Skeletal muscle tissue (tissue), 4 donors: ENCODE results near the gene ZNF469. TPM values are rescaled to one million over a fixed set of nuclear protein-coding genes. Genes with fewer than 3 reads are reported as not detected.
A peak's percentile ranks its signal among the peaks of the same experiment; 100 is the strongest.

Experiments
- H3K27ac ChIP-seq: one replicate; pipeline ENCODE4 v1.7.0; 2013; ENCODE audit warnings: mild to moderate bottlenecking, low read depth, low read length, inconsistent platforms
- H3K27me3 ChIP-seq, 3 donors: one replicate each; pipeline ENCODE4 v1.7.0; 2013; ENCODE audit warnings: low read length in 3 of 3; ENCODE audit not compliant: control insufficient read depth in 3 of 3, insufficient read depth in 3 of 3
- H3K36me3 ChIP-seq, 3 donors: one replicate each; pipeline ENCODE4 v1.7.0; 2013; ENCODE audit warnings: low read length in 3 of 3; ENCODE audit not compliant: control insufficient read depth in 3 of 3, insufficient read depth in 3 of 3
- H3K4me1 ChIP-seq, 3 donors: one replicate each; pipeline ENCODE4 v1.7.0; 2013; ENCODE audit warnings: low read length in 3 of 3, mild to moderate bottlenecking in 3 of 3; ENCODE audit not compliant: control insufficient read depth in 3 of 3, insufficient read depth in 3 of 3
- H3K4me3 ChIP-seq, 3 donors: one replicate each; pipeline ENCODE4 v1.7.0; 2013; ENCODE audit warnings: low read length in 3 of 3
- H3K9ac ChIP-seq, 3 donors: one replicate each; pipeline ENCODE4 v1.7.0; 2013; ENCODE audit warnings: low read length in 3 of 3, mild to moderate bottlenecking in 3 of 3, moderate library complexity in 2 of 3, low read depth in 1 of 3
- H3K9me3 ChIP-seq, 3 donors: one replicate each; pipeline ENCODE4 v1.7.0; 2013; ENCODE audit warnings: low read length in 3 of 3; ENCODE audit not compliant: control insufficient read depth in 3 of 3
- total RNA-seq: library from RNA; depleted of rRNA; stranded (reverse); fragments of >200 nt; gene quantifications from one replicate; pipeline ENCODE4 v1.2.3, GENCODE V29; 2014
- donor health status: Osteomylitis.

The ZNF469 gene
- total RNA-seq, 1 donor from 2014 or later, result 3.7 TPM

DNA sequence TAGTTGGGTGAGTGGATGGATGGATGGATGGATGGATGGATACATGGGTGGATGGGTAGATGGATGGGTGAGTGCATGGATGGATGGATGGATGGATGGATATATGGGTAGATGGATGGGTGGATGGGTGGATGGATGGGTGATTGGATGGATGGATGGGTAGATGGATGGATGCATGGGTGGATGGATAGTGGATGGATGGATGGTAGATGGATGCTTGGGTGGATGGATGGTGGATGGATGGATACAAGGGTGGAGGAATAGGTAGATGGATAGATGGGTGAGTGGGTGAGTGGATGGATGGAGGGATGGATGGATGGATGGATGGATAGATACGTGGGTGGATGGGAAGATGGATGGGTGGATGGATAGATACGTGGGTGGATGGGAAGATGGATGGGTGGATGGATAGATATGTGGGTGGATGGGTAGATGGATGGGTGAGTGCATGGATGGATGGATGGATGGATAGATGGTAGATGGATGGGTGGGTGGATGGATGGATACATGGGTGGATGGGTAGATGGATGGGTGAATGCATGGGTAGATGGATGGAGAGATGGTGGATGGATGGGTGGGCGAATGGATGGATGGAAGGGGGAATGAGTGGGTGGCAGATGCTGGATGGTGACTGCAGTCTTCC, 19.0 kb downstream of the ZNF469 start:
- no peaks in the 10 kb centered on the region for H3K27me3 ChIP-seq
- no peaks in the 10 kb centered on the region for H3K9me3 ChIP-seq
- H3K4me3 ChIP-seq, result no peak overlapping the region
- H3K4me1 ChIP-seq, result peaks cover 9 to 17% (median 13%) of the 10 kb centered on the region in 3 donors
- no peak overlapping the region for H3K27ac ChIP-seq
- H3K36me3 ChIP-seq, result no peaks in the 10 kb centered on the region
- no peak overlapping the region for H3K9ac ChIP-seq

DNA sequence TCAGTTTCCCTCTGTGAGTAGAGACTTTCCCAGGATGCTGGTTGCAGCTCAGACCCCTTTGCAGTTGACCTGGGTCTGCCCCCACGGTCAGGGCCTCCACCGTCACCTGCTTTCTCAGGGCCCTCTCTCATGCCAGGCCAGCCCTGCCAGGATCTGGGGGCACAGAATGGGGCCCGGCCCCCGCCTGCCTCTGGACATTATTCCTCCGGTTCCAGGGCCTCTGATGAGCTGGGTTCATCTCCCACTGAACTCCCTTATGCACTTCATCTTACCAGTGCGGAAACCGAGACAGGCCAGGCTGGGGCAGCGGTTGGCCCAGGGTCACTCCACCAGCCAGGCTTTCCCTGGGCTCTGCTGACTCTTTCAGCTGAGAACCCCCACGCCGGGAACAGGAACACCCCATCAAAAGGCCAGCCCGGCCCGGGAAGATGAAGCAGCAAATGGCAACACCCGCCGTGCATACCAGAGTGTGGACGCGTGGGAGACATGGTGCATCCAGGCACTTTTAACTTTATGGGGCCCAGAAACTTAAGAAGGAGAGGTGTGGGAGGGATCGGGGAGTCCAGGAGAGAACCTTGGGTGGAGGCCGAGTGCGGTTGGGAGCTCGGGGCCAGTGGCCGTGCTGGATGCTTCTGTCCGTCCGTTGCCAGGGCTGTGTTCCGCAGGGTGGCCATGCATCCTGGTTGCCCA, 19.9 kb downstream of the ZNF469 start:
- Histone ChIP-seq H3K27me3 (no peaks in the 10 kb centered on the region), H3K27ac (no peak overlapping the region), H3K4me3 (no peak overlapping the region), H3K36me3 (no peaks in the 10 kb centered on the region), H3K9me3 (no peaks in the 10 kb centered on the region), H3K4me1 (peaks cover 9 to 17% (median 13%) of the 10 kb centered on the region in 3 donors), H3K9ac (no peak overlapping the region)

- Histone ChIP-seq H3K27me3 (peaks cover 0 to 2% (median 0%) of the 10 kb centered on the region in 3 donors), H3K4me1 (peaks cover 9 to 17% (median 10%) of the 10 kb centered on the region in 3 donors), H3K9me3 (no peaks in the 10 kb centered on the region), H3K9ac (no peak overlapping the region), H3K27ac (no peak overlapping the region), H3K4me3 (no peak overlapping the region), H3K36me3 (no peaks in the 10 kb centered on the region)
Observed at GRCh38 chr16:88403794-88404581, 21.2 kb downstream of the ZNF469 start.

DNA sequence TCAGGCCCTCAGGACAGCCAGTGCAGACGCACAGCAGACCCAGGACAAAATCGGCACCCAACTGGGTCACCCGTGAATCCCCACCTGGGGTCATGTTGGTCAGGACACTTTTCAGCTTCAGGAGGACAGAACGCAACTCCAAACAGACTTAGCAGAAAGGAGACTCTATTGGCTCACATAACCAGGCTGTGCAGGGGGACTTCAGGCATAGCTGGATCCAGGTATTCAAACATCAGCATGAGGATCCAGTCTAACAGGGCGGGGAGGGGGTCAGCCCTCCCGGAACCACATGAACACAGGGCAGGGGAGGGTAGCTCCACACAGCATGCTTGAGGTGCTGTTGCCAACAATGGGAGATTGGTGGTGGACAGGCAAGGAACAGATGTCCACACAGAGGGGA, 22.0 kb downstream of the ZNF469 start:
- H3K27ac ChIP-seq, result no peak overlapping the region
- no peaks in the 10 kb centered on the region for H3K36me3 ChIP-seq
- H3K4me3 ChIP-seq, result no peak overlapping the region
- H3K4me1 ChIP-seq, result peaks cover 9 to 17% (median 10%) of the 10 kb centered on the region in 3 donors
- H3K9ac ChIP-seq, result no peak overlapping the region
- H3K9me3 ChIP-seq, result no peaks in the 10 kb centered on the region
- peaks cover 0 to 2% (median 0%) of the 10 kb centered on the region in 3 donors for H3K27me3 ChIP-seq

DNA sequence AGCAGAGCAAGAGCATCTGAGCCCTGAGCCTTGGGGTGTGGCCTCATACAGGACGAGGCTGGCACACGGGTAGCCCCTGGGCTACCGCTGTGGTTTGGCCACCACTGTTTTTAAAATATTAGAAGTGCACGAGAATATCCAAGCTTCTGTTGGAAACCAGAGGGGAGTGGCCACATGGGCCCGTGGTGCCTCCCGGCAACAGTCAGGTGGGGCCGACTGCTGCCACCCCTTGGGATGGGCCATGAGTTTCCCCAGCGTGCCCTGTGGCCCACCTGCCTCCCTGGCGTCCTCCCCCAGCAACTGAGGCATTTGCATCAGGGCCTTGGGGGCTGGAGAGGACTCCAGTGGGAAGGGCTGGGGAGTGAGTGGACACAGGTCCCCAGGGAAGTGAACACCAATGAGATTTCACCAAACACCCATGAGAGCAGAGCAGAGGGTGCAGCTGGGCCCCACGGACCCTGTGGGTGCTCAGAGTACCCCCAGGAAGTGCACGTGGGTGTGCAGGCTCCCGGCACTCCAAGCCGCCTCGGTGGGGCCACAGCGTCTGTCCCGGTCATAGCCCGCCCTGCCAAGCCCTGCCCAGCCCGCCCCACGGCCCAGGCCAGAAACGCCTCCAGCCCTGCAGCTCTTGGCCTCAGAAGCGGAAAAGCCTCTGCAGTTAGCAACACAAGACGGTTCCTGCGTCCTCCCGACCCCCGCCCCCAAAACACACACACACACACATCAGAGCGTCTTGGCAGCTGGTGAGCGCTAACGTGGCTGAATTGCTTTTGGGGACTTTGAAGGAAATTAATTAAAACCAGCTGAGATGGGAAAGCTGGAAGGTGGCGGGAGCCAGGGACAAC, 22.7 kb downstream of the ZNF469 start:
- Histone ChIP-seq H3K4me3 (peak overlapping the region in 2 of 3 donors; percentile 22 to 27), H3K27ac (no peak overlapping the region)

GRCh38 chr16:88406096-88407041, 23.6 kb downstream of the ZNF469 start:
- no peaks in the 10 kb centered on the region for H3K36me3 ChIP-seq
- H3K4me3 ChIP-seq, result peak overlapping the region in 1 of 3 donors; percentile 51
- peak overlapping the region; percentile 20 to 70 (median 23) for H3K9ac ChIP-seq
- no peaks in the 10 kb centered on the region for H3K9me3 ChIP-seq
- H3K4me1 ChIP-seq, result peaks cover 9 to 17% (median 10%) of the 10 kb centered on the region in 3 donors
- H3K27me3 ChIP-seq, result peaks cover 0 to 2% (median 0%) of the 10 kb centered on the region in 3 donors
- H3K27ac ChIP-seq, result no peak overlapping the region

More for the DNA sequence above, 22.7 kb downstream of the ZNF469 start:
- Histone ChIP-seq H3K27me3 (peaks cover 0 to 2% (median 0%) of the 10 kb centered on the region in 3 donors), H3K9ac (peak overlapping the region; percentile 20 to 70 (median 23)), H3K4me1 (peaks cover 9 to 17% (median 10%) of the 10 kb centered on the region in 3 donors), H3K36me3 (no peaks in the 10 kb centered on the region), H3K9me3 (no peaks in the 10 kb centered on the region)

- Histone ChIP-seq H3K9me3 (no peaks in the 10 kb centered on the region), H3K27ac (no peak overlapping the region), H3K4me3 (no peak overlapping the region), H3K4me1 (peaks cover 9 to 17% (median 10%) of the 10 kb centered on the region in 3 donors), H3K36me3 (no peaks in the 10 kb centered on the region), H3K27me3 (peaks cover 0 to 2% (median 0%) of the 10 kb centered on the region in 3 donors), H3K9ac (no peak overlapping the region)
Observed at GRCh38 chr16:88407042-88407420, 24.3 kb downstream of the ZNF469 start.

GRCh38 chr16:88407807-88408206, 25.0 kb downstream of the ZNF469 start:
- Histone ChIP-seq H3K36me3 (no peaks in the 10 kb centered on the region), H3K4me1 (peaks cover 9 to 17% (median 10%) of the 10 kb centered on the region in 3 donors), H3K9me3 (no peaks in the 10 kb centered on the region), H3K9ac (no peak overlapping the region), H3K4me3 (no peak overlapping the region), H3K27ac (no peak overlapping the region), H3K27me3 (peaks cover 0 to 2% (median 0%) of the 10 kb centered on the region in 3 donors)
